MCF 10A (cell line): ENCODE data around the gene USP10. TPM values are rescaled to one million over a fixed set of nuclear protein-coding genes. Genes with fewer than 3 reads are reported as not detected.

Source experiments
- BruUV-seq: library from RNA; stranded (reverse); fragments of 400-500 nt; replicated peaks from 2 replicates; lab custom pipeline; 2021; lab: Mats Ljungman, UMichigan
- CTCF ChIA-PET: fragments of 300-600 bp; sonication (Branson Sonifier 250); formaldehyde crosslinking; extraction: SDS; loops from one replicate; lab custom pipeline; 2021; ENCODE audit warnings: antibody characterized with exemption, inconsistent platforms; lab: Yijun Ruan, JAX
- POLR2A ChIA-PET: fragments of 300-600, 350-650 bp; sonication (Branson Sonifier 250); formaldehyde crosslinking; extraction: SDS; loops from one replicate; lab custom pipeline; 2020; ENCODE audit warnings: antibody characterized with exemption, inconsistent platforms; lab: Yijun Ruan, JAX
- DNase-seq: peaks from one replicate; pipeline ENCODE4 v3.0.0-alpha.2; 2018; ENCODE audit not compliant: unreplicated experiment
- H3K27ac Mint-ChIP-seq: one replicate; pipeline ENCODE4 v1.8.0; 2022; ENCODE audit warnings: mild to moderate bottlenecking, low read depth, mixed read lengths; ENCODE audit not compliant: unreplicated experiment
- H3K27me3 Mint-ChIP-seq: one replicate; pipeline ENCODE4 v1.8.0; 2022; ENCODE audit warnings: mixed read lengths; ENCODE audit not compliant: insufficient read depth, unreplicated experiment
- H3K36me3 Mint-ChIP-seq: one replicate; pipeline ENCODE4 v1.8.0; 2022; ENCODE audit warnings: mild to moderate bottlenecking, moderate library complexity, mixed read lengths; ENCODE audit not compliant: insufficient read depth, unreplicated experiment
- H3K4me1 Mint-ChIP-seq: one replicate; pipeline ENCODE4 v1.8.0; 2022; ENCODE audit warnings: mixed read lengths; ENCODE audit not compliant: insufficient read depth, unreplicated experiment
- H3K4me3 Mint-ChIP-seq: one replicate; pipeline ENCODE4 v1.8.0; 2022; ENCODE audit warnings: mild to moderate bottlenecking, moderate library complexity, mixed read lengths; ENCODE audit not compliant: unreplicated experiment
- H3K9me3 Mint-ChIP-seq: one replicate; pipeline ENCODE4 v1.8.0; 2022; ENCODE audit warnings: mixed read lengths; ENCODE audit not compliant: unreplicated experiment
- intact Hi-C: fragments of 100-400 bp; cut with micrococcal nuclease; formaldehyde crosslinking; loops from 2 replicates; pipeline ENCODE4 v1.14.1; 2022
- total RNA-seq: library from RNA; stranded (reverse); gene quantifications from 2 replicates; pipeline ENCODE4 v1.2.3, GENCODE V29; 2022
- TF ChIP-seq, protein P1 (sequence below): fragments of 200-600 bp; IDR thresholded peaks from one replicate; pipeline ENCODE4 v1.8.0; 2022; ENCODE audit warnings: antibody characterized with exemption, mild to moderate bottlenecking; ENCODE audit not compliant: unreplicated experiment

The USP10 gene
- total RNA-seq, 1 experiment from 2014 or later: 129 TPM

DNA sequence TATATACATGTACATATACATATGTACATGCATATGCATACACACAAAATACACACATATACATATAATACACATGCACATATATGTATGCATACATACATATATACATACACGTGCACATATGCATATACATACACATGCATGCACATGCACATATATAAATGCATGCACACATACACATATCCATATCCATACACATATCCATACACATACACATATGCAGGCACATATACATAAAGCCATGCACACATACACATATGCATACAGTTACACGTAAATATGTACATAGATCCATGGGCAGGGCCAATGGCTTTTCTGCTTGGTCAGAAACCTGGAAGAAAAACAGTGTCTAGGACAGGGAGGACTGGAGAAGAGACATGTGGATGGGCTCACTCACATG, 23.9 kb upstream of the USP10 start:
- Mint-ChIP-seq H3K27me3 (no peaks in the 10 kb centered on the region), H3K36me3 (no peaks in the 10 kb centered on the region), H3K4me3 (no peak overlapping the region), H3K27ac (no peak overlapping the region), H3K4me1 (peaks cover 17% of the 10 kb centered on the region), H3K9me3 (no peaks in the 10 kb centered on the region)
- TF ChIP-seq, protein P1, sequence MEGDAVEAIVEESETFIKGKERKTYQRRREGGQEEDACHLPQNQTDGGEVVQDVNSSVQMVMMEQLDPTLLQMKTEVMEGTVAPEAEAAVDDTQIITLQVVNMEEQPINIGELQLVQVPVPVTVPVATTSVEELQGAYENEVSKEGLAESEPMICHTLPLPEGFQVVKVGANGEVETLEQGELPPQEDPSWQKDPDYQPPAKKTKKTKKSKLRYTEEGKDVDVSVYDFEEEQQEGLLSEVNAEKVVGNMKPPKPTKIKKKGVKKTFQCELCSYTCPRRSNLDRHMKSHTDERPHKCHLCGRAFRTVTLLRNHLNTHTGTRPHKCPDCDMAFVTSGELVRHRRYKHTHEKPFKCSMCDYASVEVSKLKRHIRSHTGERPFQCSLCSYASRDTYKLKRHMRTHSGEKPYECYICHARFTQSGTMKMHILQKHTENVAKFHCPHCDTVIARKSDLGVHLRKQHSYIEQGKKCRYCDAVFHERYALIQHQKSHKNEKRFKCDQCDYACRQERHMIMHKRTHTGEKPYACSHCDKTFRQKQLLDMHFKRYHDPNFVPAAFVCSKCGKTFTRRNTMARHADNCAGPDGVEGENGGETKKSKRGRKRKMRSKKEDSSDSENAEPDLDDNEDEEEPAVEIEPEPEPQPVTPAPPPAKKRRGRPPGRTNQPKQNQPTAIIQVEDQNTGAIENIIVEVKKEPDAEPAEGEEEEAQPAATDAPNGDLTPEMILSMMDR: no peak
- DNase-seq: no peak
- intact Hi-C loops: no loop called here
- BruUV-seq: no TSS peak
- CTCF ChIA-PET: interaction anchor here (0.6 kb wide), 1 partner anchor 13 kb away, joined by 3 read pairs; no protein-coding TSS in a partner anchor
- POLR2A ChIA-PET: no interaction called here

GRCh38 chr16:84677017-84677803, 22.6 kb upstream of the USP10 start:
- BruUV-seq: no TSS peak
- DNase-seq: no peak
- Mint-ChIP-seq H3K27me3 (no peaks in the 10 kb centered on the region), H3K36me3 (no peaks in the 10 kb centered on the region), H3K27ac (no peak overlapping the region), H3K9me3 (no peaks in the 10 kb centered on the region), H3K4me3 (no peak overlapping the region), H3K4me1 (peaks cover 11% of the 10 kb centered on the region)
- TF ChIP-seq, protein P1: no peak
- ChIA-PET POLR2A (no interaction called here), CTCF (interaction anchor here (0.5 to 1.5 kb wide), 3 partner anchors 13 to 523 kb away, joined by 3 to 6 read pairs (median 4); no protein-coding TSS in a partner anchor)
- intact Hi-C loops: no loop called here

- no peaks in the 10 kb centered on the region for H3K36me3 Mint-ChIP-seq
- TF ChIP-seq, protein P1: no peak
- intact Hi-C loops: no loop called here
- POLR2A ChIA-PET: no interaction called here
- no peaks in the 10 kb centered on the region for H3K27me3 Mint-ChIP-seq
- no peaks in the 10 kb centered on the region for H3K9me3 Mint-ChIP-seq
- no peak for DNase-seq
- peaks cover 8% of the 10 kb centered on the region for H3K4me1 Mint-ChIP-seq
- CTCF ChIA-PET: interaction anchor here (0.5 to 1.5 kb wide), 3 partner anchors 12 to 523 kb away, joined by 3 to 6 read pairs (median 4); no protein-coding TSS in a partner anchor
- BruUV-seq: no TSS peak
- H3K4me3 Mint-ChIP-seq: no peak overlapping the region
- H3K27ac Mint-ChIP-seq: no peak overlapping the region
Observed at GRCh38 chr16:84677849-84678248, 22.0 kb upstream of the USP10 start.

DNA sequence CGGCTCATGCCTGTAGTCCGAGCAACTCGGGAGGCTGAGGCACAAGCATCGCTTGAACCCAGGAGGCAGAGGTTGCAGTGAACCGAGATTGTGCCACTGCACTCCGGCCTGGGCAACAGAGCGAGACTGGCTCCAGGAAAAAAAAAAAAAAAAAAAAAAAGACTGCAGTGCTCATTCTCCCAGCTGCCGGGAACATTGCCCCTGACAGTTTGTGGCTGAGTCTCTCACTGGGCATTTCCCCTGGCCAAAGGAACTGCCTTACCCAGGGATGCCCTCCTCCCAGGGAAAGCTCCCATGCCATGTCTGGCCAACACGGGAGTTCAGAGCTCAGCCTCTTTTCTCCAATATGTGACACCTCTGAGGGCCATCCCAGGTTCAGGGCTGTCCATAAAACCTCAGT, 21.3 kb upstream of the USP10 start:
- intact Hi-C loops: no loop called here
- Mint-ChIP-seq H3K9me3 (no peaks in the 10 kb centered on the region), H3K27ac (no peak overlapping the region), H3K36me3 (no peaks in the 10 kb centered on the region), H3K4me1 (peaks cover 1% of the 10 kb centered on the region), H3K27me3 (no peaks in the 10 kb centered on the region), H3K4me3 (no peak overlapping the region)
- DNase-seq: no peak
- TF ChIP-seq, protein P1: no peak
- no TSS peak for BruUV-seq
- ChIA-PET POLR2A (no interaction called here), CTCF (interaction anchor here (1.5 kb wide), 1 partner anchor 47 kb away, joined by 6 read pairs; no protein-coding TSS in a partner anchor)
